ENCODE data around the gene NPPB. TPM values are rescaled to one million over a fixed set of nuclear protein-coding genes. Genes with fewer than 3 reads are reported as not detected.

Gene NPPB
- total RNA-seq, 1 experiment from 2014 or later, result 0.35 TPM

- no peak overlapping the region for H3K18ac ChIP-seq (ENCODE audit: insufficient read length, low read depth, low read length)
- no peak overlapping the region for H4K8ac ChIP-seq (replicated peaks; ENCODE audit: insufficient read length, low read depth, low read length)
- H4K5ac ChIP-seq (ENCODE audit: insufficient read length, low read depth, low read length), result no peak overlapping the region
- TF ChIP-seq CTCF (conservative IDR thresholded peaks at IDR 0.05), result no peak
- Mint-ChIP-seq H3K27ac (no peak overlapping the region; a peak in 1 of 7 replicates), H3K36me3 (ENCODE audit: insufficient read depth in 1 of 3, low read depth in 3 of 3) (peaks cover 5 to 32% (median 20%) of the 10 kb centered on the region in 3 experiments; a peak in 6 of 7 replicates), H3K4me3 (no peak overlapping the region), H3K4me1 (no peaks in the 10 kb centered on the region), H3K9me3 (no peaks in the 10 kb centered on the region; a peak in 1 of 5 replicates), H3K27me3 (ENCODE audit: low read depth) (peaks cover 10% of the 10 kb centered on the region)
- no peak overlapping the region for H2BK12ac ChIP-seq (ENCODE audit: insufficient read length, low read depth, low read length)
- H3K9me3 ChIP-seq (ENCODE audit: control insufficient read depth, low read depth, low read length), result no peaks in the 10 kb centered on the region
- no peaks in the 10 kb centered on the region for H3K23me2 ChIP-seq (ENCODE audit: insufficient read length, low read depth, low read length, poor library complexity, severe bottlenecking)
- H2BK5ac ChIP-seq (ENCODE audit: insufficient read length, low read length), result no peak overlapping the region
- H3K14ac ChIP-seq (ENCODE audit: insufficient read depth, low read length), result no peak overlapping the region
- no peaks in the 10 kb centered on the region for H3K27me3 ChIP-seq (ENCODE audit: insufficient read depth, low read length)
- no peaks in the 10 kb centered on the region for H3K4me1 ChIP-seq (ENCODE audit: insufficient read depth, low read length)
- no peak overlapping the region for H2BK15ac ChIP-seq (ENCODE audit: low read depth, low read length)
- H2AFZ ChIP-seq (ENCODE audit: low read length), result no peak overlapping the region
- H3K4me2 ChIP-seq (ENCODE audit: insufficient read depth, insufficient read length, low read length), result no peak overlapping the region
- no peak overlapping the region for H2BK120ac ChIP-seq (ENCODE audit: low read depth, low read length, poor library complexity, severe bottlenecking)
- H4K20me1 ChIP-seq (ENCODE audit: control insufficient read depth, insufficient read depth, insufficient read length), result no peaks in the 10 kb centered on the region
- no peak overlapping the region for H3K23ac ChIP-seq (ENCODE audit: insufficient read length, low read depth, low read length)
- no peak overlapping the region for H3K27ac ChIP-seq (ENCODE audit: insufficient read length, low read depth, low read length)
- H2BK20ac ChIP-seq (ENCODE audit: low read depth, low read length, poor library complexity, severe bottlenecking), result no peak overlapping the region
- no peak overlapping the region for H2AK5ac ChIP-seq (ENCODE audit: insufficient read length, low read length)
- no peak overlapping the region for H3K9ac ChIP-seq (ENCODE audit: extremely low read depth, insufficient read length, low read length)
- no CpG with 5 or more reads among the region's 9 CpGs for WGBS (ENCODE audit: extremely low coverage, insufficient read length, low lambda C conversion rate)
- H3K56ac ChIP-seq (ENCODE audit: insufficient read length, low read depth, low read length), result no peak overlapping the region
- H3T11ph ChIP-seq (ENCODE audit: low read length), result no peak overlapping the region
- H3K79me2 ChIP-seq (ENCODE audit: insufficient read depth, low read length), result no peaks in the 10 kb centered on the region
- H3K79me1 ChIP-seq (ENCODE audit: insufficient read depth, low read depth, low read length, poor library complexity, severe bottlenecking), result no peaks in the 10 kb centered on the region
- no peak overlapping the region for H4K91ac ChIP-seq (ENCODE audit: insufficient read length, low read depth, low read length)
- H3K4ac ChIP-seq (ENCODE audit: low read depth, low read length), result no peak overlapping the region
- DNase-seq, result no peak
Observed at GRCh38 chr1:11848373-11848700, 10.4 kb downstream of the NPPB start.
